SU-DHL-6 (cell line): Measurements from ENCODE around the gene TRIP13.

Source experiments
- CTCF ChIP-seq: fragments of 200-600 bp; sonication (generic); IDR thresholded peaks from one replicate; pipeline ENCODE4 v1.5.1; 2017; ENCODE audit warnings: antibody characterized with exemption, mild to moderate bottlenecking, low read length, moderate library complexity; ENCODE audit not compliant: insufficient read depth, poor library complexity, severe bottlenecking
- EZH2phosphoT487 ChIP-seq: fragments of 200-600 bp; sonication (generic), shearing (Covaris generic); conservative IDR thresholded peaks from 2 replicates; pipeline ENCODE4 v1.6.1; 2018; ENCODE audit warnings: mild to moderate bottlenecking, antibody characterized with exemption, low read length, moderate library complexity, mixed read lengths

DNA sequence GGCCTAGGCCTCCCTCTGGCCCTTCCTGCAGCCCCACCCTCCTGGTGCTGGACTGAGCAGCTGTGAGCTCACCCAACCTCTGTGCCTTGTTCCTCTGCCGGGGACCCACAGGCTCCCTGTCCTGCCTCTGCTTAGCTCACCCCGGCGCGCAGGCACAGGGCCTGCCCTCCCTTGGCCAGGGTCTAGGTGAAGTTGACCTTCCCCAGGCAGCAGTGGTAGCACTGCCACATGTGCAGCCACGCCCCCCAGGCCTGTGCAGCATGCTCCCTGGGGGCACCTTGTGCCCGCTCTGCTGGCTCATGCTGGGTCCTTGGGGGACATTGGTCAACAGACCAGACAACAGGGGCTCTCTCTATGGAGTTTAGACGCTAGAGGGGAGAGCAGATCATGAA, 18.1 kb downstream of the TRIP13 start:
- no peak for TF ChIP-seq CTCF
- TF ChIP-seq EZH2phosphoT487: no peak
